ENCODE data around the gene ZFP36L1.

Gene ZFP36L1

GRCh38 chr14:68762953-68763764 lies 29.7 kb downstream of the ZFP36L1 start:
- peak; percentile 49 for DNase-seq (ENCODE audit: low read depth)

- DNase-seq (ENCODE audit: low read depth): no peak
Measured at GRCh38 chr14:68761391-68761790, 31.5 kb downstream of the ZFP36L1 start.

- DNase-seq (ENCODE audit: low read depth): no peak
Measured at GRCh38 chr14:68760761-68761160, 32.1 kb downstream of the ZFP36L1 start.

- no peak for DNase-seq (ENCODE audit: low read depth)
Measured at GRCh38 chr14:68759937-68760336, 32.9 kb downstream of the ZFP36L1 start.

- no peak for DNase-seq (ENCODE audit: low read depth)
Measured at GRCh38 chr14:68759017-68759560, 33.8 kb downstream of the ZFP36L1 start.

- DNase-seq (ENCODE audit: low read depth): no peak
Measured at GRCh38 chr14:68758301-68758700, 34.6 kb downstream of the ZFP36L1 start.

GRCh38 chr14:68757618-68758081 lies 35.2 kb downstream of the ZFP36L1 start:
- no peak for DNase-seq (ENCODE audit: low read depth)

GRCh38 chr14:68756734-68757133 lies 36.1 kb downstream of the ZFP36L1 start:
- no peak for DNase-seq (ENCODE audit: low read depth)

GRCh38 chr14:68756000-68756481 lies 36.8 kb downstream of the ZFP36L1 start:
- no peak for DNase-seq (ENCODE audit: low read depth)

GRCh38 chr14:68755016-68755353 lies 37.9 kb downstream of the ZFP36L1 start:
- no peak for DNase-seq (ENCODE audit: low read depth)

GRCh38 chr14:68753690-68754089 lies 39.2 kb downstream of the ZFP36L1 start:
- peak; percentile 30 for DNase-seq (ENCODE audit: low read depth)

- DNase-seq (ENCODE audit: low read depth): no peak
Measured at GRCh38 chr14:68752271-68753006, 40.4 kb downstream of the ZFP36L1 start.

- peak; percentile 33 for DNase-seq (ENCODE audit: low read depth)
Measured at GRCh38 chr14:68749487-68750475, 43.1 kb downstream of the ZFP36L1 start.

GRCh38 chr14:68748691-68749090 lies 44.2 kb downstream of the ZFP36L1 start:
- no peak for DNase-seq (ENCODE audit: low read depth)

GRCh38 chr14:68748260-68748659 lies 44.6 kb downstream of the ZFP36L1 start:
- no peak for DNase-seq (ENCODE audit: low read depth)

- DNase-seq (ENCODE audit: low read depth): no peak
Measured at GRCh38 chr14:68747393-68747792, 45.5 kb downstream of the ZFP36L1 start.

GRCh38 chr14:68744613-68745012 lies 48.3 kb downstream of the ZFP36L1 start:
- no peak for DNase-seq (ENCODE audit: low read depth)

- no peak for DNase-seq (ENCODE audit: low read depth)
Measured at GRCh38 chr14:68741839-68742470, 50.9 kb downstream of the ZFP36L1 start.

- no peak for DNase-seq (ENCODE audit: low read depth)
Measured at GRCh38 chr14:68741477-68741791, 51.4 kb downstream of the ZFP36L1 start.

GRCh38 chr14:68740788-68741476 lies 51.9 kb downstream of the ZFP36L1 start:
- DNase-seq (ENCODE audit: low read depth): peak; percentile 40

- DNase-seq (ENCODE audit: low read depth): no peak
Measured at GRCh38 chr14:68739701-68740100, 53.2 kb downstream of the ZFP36L1 start.
